Adipose tissue (tissue), 3 donors: ENCODE data around the gene TBX4. TPM values are rescaled to one million over a fixed set of nuclear protein-coding genes. Genes with fewer than 3 reads are reported as not detected.

ENCODE experiments used
- H3K27ac ChIP-seq: one replicate; pipeline ENCODE4 v1.5.1; 2013; ENCODE audit warnings: low read depth, low read length
- WGBS, 3 donors: extraction: QIAGEN DNeasy Blood & Tissue Kit; methylation state at CpG; one replicate each; pipeline ENCODE4 v1.1.7; 2013; 5-methylcytosine and 5-hydroxymethylcytosine counted together
- polyA plus RNA-seq, 3 donors: library from polyadenylated mRNA; stranded (reverse); fragments of 200-250 nt; gene quantifications; one replicate each; pipeline ENCODE4 v1.2.3, GENCODE V29; 2013
- donor health status: healthy with polysubstance abuse.
- donor health status: Bipolar disorder and iron deficiency.
- donor health status: healthy.

Gene TBX4
- polyA plus RNA-seq, 3 donors: 0.06 TPM; not detected in 1

DNA sequence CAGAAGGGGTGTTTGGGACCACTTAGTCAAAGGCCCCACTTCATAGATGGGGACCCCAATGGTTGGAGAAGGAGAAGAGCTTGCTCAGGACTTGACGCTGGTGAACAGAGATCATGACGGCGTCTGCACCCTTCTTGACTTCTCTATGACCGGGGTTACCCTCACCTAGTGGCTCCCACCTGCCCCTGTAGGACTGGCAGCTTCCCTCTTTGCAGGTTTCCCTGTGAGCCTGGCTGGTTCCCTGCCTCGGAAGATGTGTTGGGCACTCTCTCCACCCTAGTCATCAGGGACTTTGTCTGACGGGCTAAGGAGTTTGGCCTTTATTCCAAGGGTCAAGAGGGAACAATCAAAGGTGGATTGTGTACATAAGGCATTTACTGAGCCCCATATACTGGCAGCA, 22.7 kb downstream of the TBX4 start:
- 81 to 86% (median 86%) methylated on average over 6 of the region's 6 CpGs for WGBS, 3 donors
- H3K27ac ChIP-seq: no peak overlapping the region

DNA sequence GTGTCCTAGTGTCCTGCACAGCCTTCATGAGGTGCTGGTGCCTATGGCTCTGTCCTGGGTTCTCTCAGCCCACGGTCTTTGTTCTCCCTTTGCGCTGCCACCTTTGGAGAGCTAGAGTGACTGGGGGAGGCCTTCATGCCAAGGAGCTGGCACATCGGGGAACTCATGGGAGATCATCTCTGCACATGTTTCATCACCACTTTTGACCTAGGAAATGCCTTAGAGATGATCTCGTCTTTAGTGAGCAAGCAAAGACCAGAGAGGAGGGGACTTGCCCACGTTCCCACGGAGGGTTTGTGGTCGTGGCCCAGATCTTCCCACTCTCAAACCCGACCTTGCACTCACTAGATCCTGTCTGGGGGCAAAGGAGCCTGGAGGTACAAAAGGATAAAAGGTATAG, 23.5 kb downstream of the TBX4 start:
- WGBS, 3 donors: 60 to 77% (median 69%) methylated on average over 8 of the region's 8 CpGs
- no peak overlapping the region for H3K27ac ChIP-seq

DNA sequence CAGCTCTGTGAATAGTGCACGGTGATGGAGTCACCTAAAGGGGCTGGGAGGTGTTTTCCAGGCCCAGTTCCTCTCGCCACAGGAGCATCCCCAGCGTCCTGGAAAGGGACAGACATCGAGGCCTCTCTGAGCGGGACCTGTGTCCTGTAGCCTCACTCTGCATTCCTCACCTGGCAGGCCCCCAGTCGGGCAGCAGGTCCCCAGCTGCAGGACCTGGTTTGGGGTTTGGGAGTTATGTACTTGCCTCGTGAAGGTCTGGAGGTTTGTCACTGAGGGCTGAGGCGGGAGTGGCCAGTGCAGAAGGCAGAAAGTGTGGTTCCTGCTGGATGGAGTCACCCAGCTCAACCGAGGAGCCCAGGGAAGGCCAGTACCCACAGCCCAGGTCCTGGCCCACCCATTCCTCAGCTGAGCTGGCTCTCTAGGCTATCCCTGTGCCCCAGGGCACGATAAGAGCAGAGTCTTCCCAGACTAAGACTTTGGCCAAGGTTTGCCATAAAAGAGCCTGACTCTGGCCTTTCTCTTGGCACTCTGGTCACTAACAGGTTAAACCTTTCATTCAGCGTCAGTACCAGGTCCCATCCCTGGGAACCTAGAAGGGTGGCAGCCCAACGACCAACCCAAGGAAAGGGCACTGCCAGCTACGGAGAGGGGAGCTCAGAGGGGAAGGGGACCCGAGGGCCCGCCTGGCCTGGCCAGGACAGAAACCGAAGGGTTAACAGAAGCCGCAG, 24.4 kb downstream of the TBX4 start:
- H3K27ac ChIP-seq: no peak overlapping the region

DNA sequence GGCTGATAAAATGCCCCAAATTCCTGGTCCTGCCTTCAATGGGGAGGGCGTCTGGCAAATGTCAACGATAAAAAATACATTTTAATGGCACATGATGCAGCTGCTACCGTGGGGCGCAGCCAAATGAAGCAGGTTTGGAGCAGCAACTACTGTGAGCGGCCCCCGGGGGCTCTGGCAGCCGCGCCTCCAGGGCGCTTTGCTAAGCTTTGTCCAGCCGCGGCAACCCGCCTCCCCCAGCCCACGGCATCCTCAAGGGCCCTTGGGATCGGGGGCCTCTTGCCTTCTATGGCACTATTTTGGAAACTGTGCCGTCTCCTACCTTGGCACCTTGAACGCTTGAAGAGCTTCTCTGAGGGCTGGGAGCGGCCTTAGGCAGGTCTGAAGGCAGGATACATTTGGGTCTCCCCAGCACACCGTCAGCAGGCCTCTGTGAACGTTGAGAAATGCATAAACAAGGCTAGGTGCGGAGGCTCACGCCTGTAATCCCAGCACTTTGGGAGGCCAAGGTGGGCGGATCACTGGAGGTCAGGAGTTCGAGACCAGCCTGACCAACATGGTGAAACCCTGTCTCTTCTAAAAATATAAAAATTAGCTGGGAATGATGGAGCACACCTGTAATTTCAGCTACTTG, 25.1 kb downstream of the TBX4 start:
- WGBS, 3 donors: 49 to 54% (median 50%) methylated on average over 23 of the region's 23 CpGs
- no peak overlapping the region for H3K27ac ChIP-seq

More for the DNA sequence above, 24.4 kb downstream of the TBX4 start:
- 52 to 61% (median 57%) methylated on average over 17 of the region's 17 CpGs for WGBS, 3 donors

DNA sequence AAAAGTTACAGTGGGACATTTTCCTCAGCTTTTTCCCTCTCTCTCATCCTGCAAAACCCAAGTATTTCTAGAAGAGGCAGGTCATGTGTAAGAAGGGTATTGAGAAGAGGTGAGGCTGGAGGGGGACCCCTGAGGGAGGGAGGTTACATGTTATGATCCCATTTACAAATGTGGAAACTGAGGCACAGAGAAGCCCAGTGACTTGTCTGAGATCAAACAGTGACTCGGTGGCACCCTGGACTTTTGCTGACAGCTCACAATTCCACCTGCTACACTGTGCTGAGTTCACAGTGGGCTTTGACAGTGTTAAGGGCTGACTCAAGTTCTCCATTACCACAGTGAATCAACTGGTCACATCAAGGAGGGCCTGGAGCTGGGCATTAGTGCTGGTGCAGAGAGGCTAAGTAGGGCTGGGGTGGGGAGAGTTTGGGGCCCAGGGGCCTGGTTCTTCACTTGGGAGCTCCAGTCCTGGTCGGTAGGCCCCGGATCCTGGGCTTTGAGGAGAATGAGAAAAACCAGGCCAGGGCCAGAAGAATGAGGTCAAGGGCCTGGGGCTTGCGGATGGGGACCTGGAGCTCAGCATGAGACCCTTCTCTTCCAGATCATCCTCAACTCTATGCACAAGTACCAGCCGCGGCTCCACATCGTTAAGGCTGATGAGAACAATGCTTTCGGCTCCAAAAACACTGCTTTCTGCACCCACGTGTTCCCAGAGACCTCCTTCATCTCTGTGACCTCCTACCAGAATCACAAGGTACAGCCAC, 26.0 kb downstream of the TBX4 start:
- no peak overlapping the region for H3K27ac ChIP-seq
- WGBS, 3 donors: 93 to 97% (median 93%) methylated on average over 9 of the region's 9 CpGs

DNA sequence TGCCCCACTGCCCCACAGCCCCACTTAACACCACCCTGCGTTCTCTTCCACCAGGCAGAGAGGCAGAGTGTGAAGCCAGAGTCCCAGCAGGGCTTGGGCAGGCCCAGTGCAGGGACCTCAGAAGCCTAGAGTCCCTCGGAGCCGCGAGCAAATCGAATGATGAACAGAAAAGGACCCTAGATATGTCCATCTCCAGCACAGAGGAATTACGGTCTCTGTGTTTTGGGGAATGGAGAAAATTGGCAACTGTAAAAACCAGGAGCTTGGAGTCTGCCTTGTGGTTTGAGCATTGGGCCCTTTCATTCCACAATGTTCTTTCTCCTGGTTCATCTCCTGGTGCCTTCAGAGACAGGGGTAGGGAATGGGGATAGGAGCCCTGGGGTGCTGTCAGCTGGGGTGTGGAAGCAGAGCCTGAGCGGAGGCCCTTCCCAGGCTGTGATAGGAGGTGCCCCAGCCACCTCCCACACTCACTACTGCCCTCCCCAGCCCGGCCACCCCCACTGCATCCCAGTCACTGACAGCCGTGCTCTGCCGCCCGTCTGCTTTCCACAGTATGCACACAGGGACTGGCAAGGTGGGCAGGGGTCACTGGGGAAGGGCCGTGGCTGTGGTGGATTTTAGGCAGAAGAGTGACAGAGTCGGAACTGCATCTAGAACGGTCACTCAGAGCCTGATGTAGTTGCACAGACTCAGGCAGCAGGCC, 26.7 kb downstream of the TBX4 start:
- H3K27ac ChIP-seq: no peak overlapping the region
- 83 to 86% (median 84%) methylated on average over 14 of the region's 14 CpGs for WGBS, 3 donors

DNA sequence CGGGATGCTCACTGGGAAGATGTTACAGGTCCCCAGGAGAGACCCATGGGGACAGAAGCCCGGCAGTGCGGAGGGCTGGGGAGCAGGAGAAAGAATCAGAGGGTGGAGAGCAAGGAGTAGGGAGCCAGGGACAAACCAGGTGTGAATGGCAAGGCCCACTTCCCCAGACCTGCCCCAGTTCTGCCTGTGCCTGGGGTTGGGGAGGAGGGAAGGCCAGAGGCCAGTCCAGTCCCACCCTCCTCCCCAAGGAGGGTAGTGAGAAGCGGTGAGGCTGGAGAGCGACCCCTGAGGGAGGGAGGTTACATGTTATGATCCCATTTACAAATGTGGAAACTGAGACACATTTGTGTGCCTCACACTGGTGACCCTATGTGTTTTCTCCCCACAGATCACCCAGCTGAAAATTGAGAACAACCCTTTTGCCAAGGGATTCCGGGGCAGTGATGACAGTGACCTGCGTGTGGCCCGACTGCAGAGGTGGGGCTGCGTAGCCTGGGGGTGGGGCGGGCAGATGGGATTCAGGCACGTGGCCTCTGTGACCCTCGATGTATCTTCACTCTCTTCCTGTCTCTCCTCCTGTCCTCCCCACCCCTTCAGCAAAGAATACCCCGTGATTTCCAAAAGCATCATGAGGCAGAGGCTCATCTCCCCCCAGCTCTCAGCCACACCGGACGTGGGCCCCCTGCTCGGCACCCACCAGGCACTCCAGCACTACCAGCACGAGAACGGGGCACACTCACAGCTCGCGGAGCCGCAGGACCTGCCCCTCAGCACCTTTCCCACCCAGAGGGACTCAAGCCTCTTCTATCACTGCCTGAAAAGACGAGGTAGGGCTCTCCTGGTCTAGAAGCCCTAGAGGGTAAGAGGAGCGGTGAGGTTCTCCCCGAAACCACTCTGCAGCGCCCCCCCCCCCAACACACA, 27.5 kb downstream of the TBX4 start:
- H3K27ac ChIP-seq: no peak overlapping the region

DNA sequence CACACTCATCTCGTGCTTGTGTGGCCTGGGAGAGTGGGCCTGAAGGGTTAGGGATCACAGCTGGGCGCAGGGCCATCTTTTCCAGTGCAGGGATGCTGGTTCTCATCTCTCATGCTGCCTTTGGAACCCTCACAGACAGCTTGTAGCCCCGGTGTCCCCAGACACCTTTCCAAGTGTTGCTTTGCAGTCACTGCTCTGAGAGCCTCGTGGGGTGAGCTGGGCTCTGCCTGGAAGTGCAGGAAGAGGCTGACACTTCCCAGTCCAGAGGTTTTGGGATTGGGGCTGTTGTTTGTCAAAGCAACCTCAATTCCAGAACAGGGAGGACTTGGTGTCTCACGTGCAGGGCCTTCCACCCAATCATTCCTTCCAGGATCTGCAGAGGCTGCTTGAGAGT, 28.2 kb downstream of the TBX4 start:
- WGBS, 3 donors: 53 to 67% (median 65%) methylated on average over 5 of the region's 5 CpGs
- no peak overlapping the region for H3K27ac ChIP-seq

More for the DNA sequence above, 27.5 kb downstream of the TBX4 start:
- 82 to 86% (median 82%) methylated on average over 25 of the region's 25 CpGs for WGBS, 3 donors

DNA sequence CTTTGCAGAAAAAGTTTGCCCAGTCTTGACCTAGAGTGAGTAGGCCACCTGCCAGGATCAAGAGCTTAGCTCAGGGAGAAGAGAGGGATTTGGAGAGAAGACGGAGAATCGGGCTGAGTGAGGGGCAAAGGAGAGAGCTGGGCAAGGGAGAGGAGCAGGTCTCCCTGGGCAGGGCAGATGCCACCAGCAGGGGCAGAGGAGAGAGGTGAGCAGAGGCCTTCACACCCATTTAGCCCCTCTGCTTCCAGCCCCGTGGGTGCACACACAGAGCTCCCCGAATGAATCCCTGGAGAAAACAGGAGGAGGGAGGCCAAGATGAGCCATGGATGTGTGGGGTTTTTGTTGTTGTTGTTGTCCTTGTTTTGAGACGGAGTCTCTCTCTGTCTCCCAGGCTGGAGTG, 29.2 kb downstream of the TBX4 start:
- no peak overlapping the region for H3K27ac ChIP-seq
- WGBS, 3 donors: 94 to 96% (median 95%) methylated on average over 5 of the region's 5 CpGs

DNA sequence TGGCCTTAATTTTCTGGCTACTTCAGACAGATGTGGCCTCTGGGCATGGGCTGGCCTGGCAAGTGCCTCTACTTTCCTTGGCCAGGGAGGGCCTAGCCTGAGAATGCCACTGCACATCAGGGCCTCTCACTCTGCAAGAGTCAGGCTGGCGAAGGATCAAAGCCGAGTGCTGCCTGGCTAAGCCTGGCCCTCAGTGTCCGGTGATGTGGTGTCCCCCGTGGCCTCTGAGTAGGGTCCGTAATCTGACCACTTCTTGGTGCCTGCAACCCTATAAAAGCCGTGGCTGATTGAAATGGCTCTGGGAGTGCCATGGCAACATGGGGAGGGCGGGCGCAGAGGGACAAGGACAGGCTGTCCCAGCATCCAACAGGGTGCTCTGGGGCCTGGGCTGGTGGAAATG, 30.2 kb downstream of the TBX4 start:
- H3K27ac ChIP-seq: no peak overlapping the region
- 88 to 93% (median 90%) methylated on average over 8 of the region's 8 CpGs for WGBS, 3 donors

DNA sequence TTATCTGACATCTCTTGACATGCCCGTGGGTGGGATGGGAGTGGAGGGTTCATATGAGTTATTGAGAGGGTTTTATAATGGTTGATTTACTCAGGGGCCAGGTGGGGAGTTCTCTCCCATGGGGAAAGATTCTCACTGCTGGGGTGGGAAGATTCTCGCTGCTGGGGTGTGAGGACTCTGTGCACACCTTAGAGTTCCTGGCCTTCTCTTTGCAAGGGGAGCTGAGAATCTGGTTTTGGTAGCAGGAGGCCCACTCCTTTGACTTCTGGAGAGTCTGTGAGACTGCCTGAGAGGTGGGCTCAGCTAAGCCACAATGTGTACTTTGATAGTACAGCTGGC, 31.5 kb downstream of the TBX4 start:
- 54 to 70% (median 65%) methylated on average over 2 of the region's 2 CpGs for WGBS, 3 donors
- H3K27ac ChIP-seq: no peak overlapping the region

DNA sequence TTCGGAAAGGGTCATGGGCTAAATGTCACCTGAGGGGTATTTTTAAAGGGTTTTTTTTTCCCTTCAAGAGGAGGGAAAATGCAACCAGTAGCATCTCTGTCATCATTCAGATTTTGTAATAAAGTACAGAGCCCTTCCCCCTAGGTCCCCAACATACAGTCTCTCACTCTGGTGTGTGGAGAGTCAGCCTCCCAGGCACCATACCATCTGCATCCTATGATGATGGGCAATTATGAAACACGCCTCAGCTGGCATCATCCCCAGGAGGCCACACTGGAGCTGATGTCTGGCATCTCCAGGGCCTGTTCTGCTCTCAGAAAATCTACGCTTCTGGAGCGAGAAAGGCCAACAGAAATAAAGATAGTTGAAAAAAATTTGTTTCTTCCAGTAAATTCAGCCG, 32.0 kb downstream of the TBX4 start:
- no peak overlapping the region for H3K27ac ChIP-seq
- WGBS, 3 donors: 92 to 94% (median 93%) methylated on average over 5 of the region's 5 CpGs

DNA sequence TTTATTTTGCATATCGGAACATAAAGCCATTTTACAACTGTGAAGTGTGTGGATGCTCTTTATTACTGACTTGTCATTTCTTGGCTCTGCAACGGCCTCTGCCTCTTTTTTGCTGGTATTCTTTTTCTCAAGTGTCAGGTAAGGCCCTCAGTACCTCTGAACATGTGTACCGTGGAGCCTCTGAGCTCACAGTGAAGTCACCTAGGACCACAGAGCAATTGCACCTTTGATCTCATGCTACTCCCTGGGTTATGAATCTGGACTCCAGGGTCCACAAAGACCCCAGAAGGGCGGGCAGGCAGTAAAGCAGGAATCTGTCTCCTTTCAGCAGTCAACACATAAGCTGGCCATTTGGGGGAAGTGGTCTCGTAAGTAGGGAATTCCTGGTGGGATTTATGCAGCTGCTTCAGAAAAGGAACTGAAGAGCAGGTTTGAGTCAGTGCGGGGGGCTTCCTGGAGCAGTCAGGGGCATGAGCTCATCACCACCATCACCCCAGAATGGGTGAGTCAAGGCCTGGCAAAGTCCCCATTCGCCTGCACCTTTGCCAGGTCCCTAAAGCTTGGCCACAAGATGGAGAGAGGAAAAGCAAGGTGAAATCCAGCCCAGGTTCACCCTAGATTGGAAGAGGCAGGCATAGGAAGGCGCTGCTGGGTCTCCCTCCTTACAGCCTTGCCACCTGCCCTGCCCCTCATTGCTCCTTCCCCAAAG, 33.0 kb downstream of the TBX4 start:
- no peak overlapping the region for H3K27ac ChIP-seq
- 86 to 90% (median 90%) methylated on average over 8 of the region's 8 CpGs for WGBS, 3 donors

DNA sequence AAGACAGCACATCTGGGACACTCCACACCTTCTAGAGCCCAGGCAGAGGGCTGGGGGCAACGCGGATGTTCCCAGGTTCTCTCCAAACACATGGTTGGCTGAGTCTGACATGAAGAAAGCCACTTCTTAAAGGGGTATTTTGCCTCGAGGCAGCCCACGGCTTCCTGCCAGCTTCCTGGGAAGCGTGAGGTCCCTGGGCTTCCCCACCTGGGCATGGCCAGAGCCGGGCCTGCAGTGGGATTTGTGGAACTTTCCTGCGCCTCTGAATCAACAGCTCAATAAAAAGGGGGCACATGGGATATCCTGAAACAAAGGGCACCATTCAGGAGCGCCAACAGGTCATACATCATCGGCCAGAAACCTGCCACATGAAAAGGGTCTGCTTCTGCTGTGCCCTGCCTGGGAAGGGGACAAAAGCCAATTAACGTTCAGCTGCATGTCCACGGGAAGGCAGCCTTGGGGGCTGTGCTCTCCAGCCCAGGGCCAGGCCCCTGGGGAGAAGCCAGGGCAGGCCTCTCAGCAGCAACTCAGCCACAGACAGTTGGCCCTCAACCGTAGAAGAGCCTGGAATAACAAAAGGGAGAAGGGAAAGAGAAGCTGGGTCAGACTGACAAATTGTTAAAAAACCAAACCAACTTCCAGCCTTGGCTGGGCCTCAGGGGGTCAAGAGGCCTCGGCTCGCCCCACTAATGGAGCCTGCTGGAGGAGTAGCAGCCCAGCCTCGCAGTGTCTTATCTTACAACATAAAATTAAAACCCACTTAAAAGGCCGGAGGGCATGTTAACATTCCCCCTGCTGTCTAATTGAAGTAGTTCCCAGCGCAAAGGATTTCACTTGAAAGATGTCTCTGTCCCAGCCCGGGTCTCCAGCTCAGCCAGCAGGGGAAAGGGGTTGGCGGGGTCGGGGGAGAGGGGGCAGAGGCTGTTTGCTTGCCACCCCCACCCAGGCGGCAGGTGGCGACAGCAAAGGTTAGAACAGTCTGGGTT, 34.2 kb downstream of the TBX4 start:
- WGBS, 3 donors: 65 to 71% (median 68%) methylated on average over 22 of the region's 22 CpGs
- no peak overlapping the region for H3K27ac ChIP-seq

DNA sequence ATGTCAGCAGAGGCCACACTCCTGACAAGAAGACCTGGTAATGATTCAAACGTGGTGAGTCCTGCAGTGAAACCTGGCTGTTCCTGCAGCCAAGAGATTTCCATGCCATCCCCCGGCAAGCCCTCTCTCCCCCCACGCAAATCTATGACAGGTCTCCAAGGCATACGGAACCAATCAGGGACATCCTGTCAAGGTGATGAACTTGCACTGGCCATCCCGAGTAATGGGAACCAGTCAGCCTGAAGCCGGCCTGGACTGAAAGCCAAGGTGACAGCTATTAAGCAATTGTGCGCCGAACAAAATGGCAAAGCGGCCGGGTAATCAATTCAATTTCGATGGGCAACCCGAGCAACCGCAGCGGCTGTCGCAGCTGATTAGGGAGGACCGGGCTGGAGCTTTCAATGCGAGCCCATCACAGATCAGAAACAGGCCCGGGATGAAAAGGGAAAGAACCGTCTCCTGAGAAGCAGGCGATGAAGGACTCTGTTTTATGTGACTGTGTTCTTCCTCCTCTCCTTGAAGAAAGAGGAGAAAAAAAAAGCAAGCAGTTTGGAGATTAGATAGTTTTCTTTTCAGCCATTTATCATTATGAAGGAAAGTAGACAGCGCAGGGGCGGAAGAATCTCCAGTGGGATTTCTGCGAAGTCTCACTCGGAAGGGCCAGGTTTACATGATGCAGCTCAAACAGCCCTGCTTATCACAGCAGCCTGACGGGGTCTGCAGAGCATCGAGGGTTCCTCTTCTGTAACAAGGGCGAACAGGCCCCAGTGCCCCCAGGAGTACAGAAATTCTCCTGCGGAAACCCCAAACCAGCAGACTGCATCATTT, 35.2 kb downstream of the TBX4 start:
- 59 to 79% (median 73%) methylated on average over 28 of the region's 28 CpGs for WGBS, 3 donors

More for the DNA sequence above, 35.2 kb downstream of the TBX4 start:
- no peak overlapping the region for H3K27ac ChIP-seq
